GM20431 (cell line): ENCODE results near the gene TRAF3.
"Not testable (repeated sequence)": the region's sequence is repeated elsewhere in the genome, so short reads cannot be mapped to it uniquely, and the experiment has no call there.

ENCODE experiments used
- in situ Hi-C: fragments of 300-500 bp; cut with MseI, MboI; formaldehyde crosslinking; loops from one replicate; pipeline ENCODE4 v1.15.0; 2020; ENCODE audit warnings: low sequenced_read_pairs; ENCODE audit not compliant: unreplicated experiment

TRAF3 gene

GRCh38 chr14:102750376-102750775 lies 26.9 kb upstream of the TRAF3 start:
- in situ Hi-C loops: no loop called here

- in situ Hi-C loops: no loop called here
These were observed 26.2 kb upstream of the TRAF3 start for GRCh38 chr14:102751088-102751487.

- in situ Hi-C loops: no loop called here
These were observed 24.9 kb upstream of the TRAF3 start for GRCh38 chr14:102752239-102752847.

GRCh38 chr14:102754370-102755262 lies 22.6 kb upstream of the TRAF3 start:
- in situ Hi-C loops: no loop called here

- in situ Hi-C loops: no loop called here
These were observed 19.6 kb upstream of the TRAF3 start for GRCh38 chr14:102757646-102758045.

GRCh38 chr14:102758087-102758486 lies 19.2 kb upstream of the TRAF3 start:
- in situ Hi-C loops: no loop called here

- in situ Hi-C loops: no loop called here
These were observed 17.6 kb upstream of the TRAF3 start for GRCh38 chr14:102759456-102760187.

- in situ Hi-C loops: no loop called here
These were observed 16.6 kb upstream of the TRAF3 start for GRCh38 chr14:102760496-102761193.

- in situ Hi-C loops: no loop called here
These were observed 16.0 kb upstream of the TRAF3 start for GRCh38 chr14:102761206-102761605.

- in situ Hi-C loops: no loop called here
These were observed 13.0 kb upstream of the TRAF3 start for GRCh38 chr14:102764220-102764671.

GRCh38 chr14:102765770-102766169 lies 11.5 kb upstream of the TRAF3 start:
- in situ Hi-C loops: not testable (repeated sequence)

- in situ Hi-C loops: no loop called here
These were observed 8.8 kb upstream of the TRAF3 start for GRCh38 chr14:102768223-102769048.

GRCh38 chr14:102769049-102769327 lies 8.3 kb upstream of the TRAF3 start:
- in situ Hi-C loops: no loop called here

- in situ Hi-C loops: no loop called here
These were observed 6.8 kb upstream of the TRAF3 start for GRCh38 chr14:102770147-102771123.

- in situ Hi-C loops: no loop called here
These were observed 6.1 kb upstream of the TRAF3 start for GRCh38 chr14:102771144-102771543.

GRCh38 chr14:102772781-102773570 lies 4.3 kb upstream of the TRAF3 start:
- in situ Hi-C loops: no loop called here

- in situ Hi-C loops: no loop called here
These were observed 2.7 kb upstream of the TRAF3 start for GRCh38 chr14:102774391-102775153.
